Stimulated activated CD4-positive, alpha-beta T cell treated with anti-CD3 and anti-CD28 coated beads, Interleukin-4, amount 100 ng/mL, for 48 hours (primary cell): ENCODE data around the gene SARDH.
"Not testable (repeated sequence)": the region's sequence is repeated elsewhere in the genome, so short reads cannot be mapped to it uniquely, and the experiment has no call there.

Experiments
- DNase-seq, 2 donors: peaks; one replicate each; pipeline ENCODE4 v3.0.0-alpha.2; 2020; ENCODE audit warnings: low read depth in 2 of 2

Gene SARDH

DNA sequence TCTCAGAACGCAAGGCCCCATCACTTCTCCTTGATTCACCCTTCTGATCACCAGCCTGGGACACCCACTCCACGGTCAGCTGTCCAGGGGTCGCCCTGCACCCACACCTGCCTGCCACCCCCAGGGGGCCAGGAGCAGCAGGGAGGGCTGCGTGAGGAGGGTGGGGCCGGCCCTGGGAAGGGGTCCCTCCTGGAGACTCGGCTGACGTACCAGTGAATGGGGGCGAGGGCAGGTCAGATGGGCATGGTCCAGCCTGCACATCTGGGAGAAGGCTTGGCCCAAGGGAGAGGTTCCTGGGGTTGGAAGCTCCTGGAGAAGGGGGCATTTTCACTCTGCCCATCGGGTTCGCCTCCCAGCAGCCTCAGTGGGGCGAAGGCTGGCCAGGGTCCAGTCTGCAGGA lies 21.8 kb upstream of the SARDH start:
- no peak for DNase-seq

DNA sequence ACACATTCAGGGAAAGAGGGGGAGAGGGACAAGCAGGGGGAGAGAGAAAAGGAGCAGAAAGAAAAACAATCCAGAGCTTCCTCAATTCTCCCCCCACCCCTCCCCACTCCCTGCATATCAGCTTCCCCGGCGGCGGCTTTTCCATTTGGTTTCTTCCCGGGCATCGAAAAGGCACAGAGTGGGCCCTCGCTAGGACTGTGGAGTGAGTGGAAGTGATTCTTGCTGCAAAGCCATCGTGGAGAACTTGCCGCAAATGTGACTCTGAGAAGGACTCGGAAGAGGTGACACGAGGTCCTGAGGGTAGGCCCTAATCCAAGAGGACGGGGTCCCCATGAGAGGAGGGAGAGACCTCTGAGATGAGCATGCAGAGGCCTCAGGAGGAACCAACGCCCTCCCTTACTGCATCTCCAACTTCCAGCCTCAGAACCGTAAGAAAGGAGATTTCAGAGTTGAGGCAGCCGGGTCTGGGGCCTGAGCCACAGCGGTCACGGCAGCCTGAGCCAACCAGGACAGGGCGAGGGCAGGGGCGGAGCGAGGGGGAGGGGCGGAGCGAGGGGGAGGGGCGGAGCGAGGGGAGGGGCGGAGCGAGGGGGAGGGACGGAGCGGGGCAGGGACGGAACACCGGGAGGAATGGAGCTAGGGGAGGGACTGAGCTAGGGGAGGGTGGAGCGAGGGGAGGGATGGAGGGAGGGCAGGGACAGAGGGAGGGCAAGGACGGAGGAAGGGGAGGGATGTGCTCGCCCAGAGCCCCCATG lies 21.2 kb upstream of the SARDH start:
- DNase-seq, result no peak

DNA sequence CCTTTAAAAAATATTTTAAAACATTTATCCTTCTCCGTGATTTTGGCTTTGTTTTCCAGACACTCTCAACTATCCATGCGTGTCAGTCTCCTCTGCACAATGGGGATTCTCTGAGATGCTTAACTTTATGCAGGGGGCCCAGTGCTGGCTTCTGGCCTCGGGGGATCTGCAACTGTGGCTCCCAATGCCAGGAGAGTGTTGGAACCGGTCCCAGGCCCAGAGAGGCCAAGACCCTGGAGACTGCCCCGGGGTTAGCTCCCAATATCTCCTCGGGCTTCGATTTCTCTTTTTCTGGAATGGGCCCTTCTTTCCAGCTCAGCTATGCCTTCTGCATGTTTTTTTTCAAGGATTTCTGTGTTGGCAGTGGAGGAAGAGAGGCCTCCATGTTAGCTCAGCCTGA lies 20.1 kb upstream of the SARDH start:
- no peak for DNase-seq

DNA sequence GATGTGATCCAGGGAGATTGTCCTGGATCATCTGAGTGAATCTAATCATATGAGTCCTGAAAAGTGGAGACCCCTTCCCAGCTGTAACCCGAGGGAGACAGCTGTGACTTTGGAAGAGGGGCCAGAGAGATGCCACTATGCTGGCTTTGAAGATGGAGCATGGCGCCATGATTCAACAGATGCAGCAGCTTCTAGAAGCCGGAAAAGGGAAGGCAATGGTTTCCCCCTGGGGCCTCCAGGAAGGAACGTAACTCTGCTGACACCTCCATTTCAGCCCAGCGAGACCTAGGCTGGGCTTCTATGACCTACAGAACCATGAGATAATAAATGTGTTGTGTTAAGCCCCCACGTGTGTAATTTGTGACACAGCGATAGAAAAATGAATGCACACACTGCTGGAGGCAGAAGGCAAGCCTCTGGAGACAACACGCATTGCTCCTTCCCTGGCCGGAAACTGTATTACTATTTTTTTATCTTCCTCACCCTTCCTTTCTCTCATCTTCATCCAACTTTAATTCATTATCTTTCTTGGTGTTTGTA lies 16.6 kb upstream of the SARDH start:
- DNase-seq, result no peak

DNA sequence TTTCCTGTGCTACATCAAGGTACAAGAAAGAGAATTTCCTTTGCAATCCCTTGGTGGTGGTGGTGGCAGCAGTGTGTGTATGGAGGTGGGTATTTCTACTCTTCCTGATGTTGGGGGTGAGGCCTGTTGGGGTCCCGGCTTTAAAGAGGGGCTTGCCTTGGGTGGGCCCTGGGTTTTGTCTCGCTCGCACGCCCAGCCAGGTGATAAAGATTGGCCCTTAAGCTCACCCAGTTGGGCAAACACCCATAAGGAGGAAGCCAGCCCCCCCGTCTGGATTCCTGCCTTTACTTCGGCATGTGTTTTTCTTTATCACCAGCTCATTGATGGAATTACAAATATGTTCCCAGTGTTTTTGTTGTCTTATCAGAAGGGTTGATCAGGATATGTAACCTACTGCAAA lies 16.0 kb upstream of the SARDH start:
- DNase-seq, result no peak

DNA sequence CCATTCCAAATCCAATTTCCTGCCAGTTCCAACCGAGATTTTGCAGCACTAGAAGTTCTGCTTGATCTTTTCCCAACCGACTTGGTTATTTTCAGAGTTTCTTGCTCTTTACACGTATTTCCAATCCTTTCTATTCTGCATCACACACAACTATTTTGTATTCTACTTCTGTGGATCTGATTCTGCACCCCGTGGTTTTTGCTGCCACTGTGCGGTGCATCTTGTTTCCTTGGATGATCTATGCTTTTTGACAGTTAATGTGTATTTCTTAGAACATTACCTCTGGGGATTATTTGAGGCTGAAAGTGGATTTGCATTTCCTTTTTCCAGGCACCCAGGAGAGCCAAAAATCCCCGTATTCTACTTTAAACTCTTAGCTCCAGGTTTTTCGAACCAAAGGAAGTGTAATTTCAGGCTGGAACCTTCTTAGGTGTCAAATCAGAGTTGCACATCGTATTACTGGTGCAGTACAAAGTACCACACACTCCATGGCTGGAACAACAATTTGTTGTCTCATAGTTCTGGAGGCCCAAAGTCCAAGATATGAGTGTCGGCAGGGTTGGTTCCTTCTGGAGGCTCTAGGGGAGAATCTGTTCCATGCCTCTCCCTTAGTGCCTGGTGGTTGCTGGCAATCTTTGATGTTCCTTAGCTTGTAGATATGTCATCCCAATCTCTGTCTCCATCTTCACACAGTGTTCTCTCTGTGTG lies 14.7 kb upstream of the SARDH start:
- no peak for DNase-seq

DNA sequence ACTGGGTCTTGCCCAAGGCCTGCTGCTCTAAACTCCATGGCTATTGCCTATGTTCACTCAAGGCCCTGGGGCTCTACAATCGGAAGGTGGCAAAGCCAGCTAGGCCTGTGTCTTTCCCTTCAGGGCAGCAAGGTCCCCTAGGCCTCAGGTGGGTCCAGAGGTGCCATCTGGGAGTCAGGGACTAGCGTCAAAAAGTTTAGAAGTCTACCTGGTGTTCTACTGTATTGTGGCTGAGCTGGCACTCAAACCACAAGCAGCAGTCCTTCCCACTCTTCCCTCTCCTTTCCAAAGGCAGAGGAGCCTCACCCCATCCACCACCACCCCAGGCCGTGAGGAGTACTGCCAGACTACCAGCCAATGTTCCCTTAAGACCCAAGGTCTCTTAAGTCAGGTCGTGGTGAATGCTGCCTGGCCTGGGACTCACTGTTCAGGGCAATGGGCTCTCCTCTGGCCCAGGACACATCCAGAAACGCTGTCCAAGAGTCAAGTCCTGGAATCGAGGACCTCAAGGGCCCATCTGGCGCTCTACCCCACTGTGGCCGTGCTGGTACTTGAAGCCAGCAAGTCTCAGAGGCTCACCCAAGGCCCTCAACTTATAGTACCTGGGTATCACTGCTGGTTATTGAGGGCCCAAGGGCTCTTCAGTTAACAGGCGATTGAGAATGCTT lies 13.0 kb upstream of the SARDH start:
- DNase-seq, result no peak

DNA sequence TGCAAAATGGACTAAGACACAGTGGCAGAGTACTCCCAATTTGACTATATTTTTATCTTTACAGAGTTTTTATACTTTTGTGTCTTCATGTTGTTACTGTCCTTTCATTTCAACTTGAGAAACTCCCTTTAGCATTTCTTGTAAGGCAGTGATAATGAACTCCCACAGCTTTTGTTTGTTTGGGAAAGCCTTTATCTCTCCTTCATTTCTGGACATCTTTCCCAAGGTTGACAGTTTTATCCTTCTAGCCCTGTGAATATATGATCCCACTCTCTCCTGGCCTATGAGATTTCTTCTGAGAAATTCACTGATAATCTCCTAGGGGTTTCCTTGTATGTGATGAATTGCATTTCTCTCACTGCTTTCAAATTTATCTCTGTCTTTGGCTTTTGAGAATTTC lies 9.2 kb upstream of the SARDH start:
- no peak for DNase-seq

DNA sequence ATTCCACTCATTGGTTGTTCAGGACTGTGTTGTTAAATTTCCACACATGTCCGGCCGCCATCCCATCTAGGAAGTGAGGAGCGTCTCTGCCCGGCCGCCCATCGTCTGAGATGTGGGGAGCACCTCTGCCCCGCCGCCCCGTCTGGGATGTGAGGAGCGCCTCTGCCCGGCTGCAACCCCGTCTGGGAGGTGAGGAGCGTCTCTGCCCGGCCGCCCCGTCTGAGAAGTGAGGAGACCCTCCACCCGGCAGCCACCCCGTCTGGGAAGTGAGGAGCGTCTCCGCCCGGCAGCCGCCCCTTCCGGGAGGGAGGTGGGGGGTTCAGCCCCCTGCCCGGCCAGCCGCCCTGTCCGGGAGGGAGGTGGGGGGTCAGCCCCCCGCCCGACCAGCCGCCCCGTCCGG lies 6.4 kb upstream of the SARDH start:
- not testable (repeated sequence) for DNase-seq

DNA sequence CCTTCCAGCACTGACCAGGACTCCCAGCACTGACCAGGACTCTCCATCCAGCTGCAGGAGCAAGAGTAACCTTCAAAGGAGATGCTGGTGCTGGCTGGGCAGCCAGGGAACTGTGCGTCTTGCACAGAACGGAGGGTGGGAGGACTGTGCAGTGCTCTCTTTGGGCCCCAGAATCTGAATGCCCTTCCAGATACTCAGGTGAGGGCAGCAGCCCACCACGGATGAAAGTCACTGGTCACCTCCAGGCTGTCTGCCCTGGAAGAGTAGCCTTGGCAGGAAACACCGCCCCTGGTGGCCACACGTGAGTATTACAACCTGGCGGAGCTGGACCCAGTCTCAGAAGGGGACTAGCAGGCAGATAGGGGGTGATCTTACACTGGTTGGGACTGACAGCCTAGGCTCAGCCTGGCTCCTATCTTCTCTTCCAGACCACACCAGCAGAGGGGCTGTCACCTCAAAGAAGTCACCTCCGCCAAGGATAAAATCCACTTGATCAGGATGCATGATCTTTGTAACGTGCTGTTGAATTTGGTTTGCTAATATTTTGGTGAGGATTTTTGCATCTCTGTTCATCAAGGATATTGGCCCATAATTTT lies 4.8 kb upstream of the SARDH start:
- DNase-seq, result peak; percentile 65 to 73

DNA sequence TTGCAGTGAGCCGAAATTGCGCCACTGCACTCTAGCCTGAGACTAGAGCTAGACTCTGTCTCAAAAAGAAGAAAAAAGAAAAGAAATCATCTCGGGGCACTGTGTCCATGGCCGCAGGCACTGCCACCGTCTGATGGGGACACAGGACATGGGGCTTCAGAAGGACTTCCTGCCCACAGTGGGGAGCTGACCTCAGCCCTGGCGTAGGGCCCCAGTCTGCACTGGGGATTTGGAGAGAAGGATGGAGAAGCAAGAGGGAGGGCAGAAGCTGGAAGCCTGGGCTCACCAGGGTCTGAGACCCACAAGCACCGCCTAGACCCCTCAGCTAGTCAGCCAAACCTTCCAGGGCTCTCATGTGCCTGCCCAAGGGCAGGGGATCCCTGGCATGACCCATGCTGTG lies 4.1 kb upstream of the SARDH start:
- DNase-seq, result no peak

DNA sequence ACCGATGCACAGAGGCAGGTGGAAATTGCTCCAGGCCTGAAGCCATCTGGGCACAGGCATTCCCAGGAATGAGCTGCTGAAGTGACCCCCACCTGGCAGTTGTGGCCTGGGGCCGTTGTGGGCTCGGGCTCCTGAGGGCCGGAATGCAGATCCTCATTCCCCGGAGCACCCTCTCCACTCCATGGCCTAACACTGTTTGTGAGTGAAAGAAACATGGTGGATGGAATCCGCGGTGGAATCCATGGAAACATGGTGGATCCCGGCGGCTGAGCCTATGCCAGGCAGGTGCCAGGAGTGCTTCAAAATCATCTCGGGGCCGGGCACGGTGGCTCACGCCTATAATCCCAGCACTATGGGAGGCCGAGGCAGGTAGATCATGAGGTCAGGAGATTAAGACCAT lies 3.6 kb upstream of the SARDH start:
- no peak for DNase-seq

DNA sequence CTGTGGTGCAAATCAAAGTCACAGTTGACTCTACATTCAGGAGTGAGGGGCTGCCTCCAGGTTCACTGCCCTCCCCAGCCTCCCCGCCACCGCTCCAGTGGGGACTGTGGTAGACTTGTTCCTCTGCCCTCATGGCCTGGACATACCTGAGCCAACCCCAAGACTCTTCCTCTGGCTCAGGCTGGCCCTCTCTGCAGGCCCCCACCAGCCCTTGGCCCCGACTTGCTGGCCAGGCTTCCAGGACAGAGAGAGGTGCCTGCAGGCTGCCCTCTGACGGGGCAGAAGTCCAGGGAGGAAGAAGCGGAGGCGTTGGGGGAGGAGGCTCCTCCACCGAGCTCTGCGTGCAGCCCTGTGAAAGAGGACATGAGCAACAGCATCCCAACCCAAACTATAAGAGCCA lies 2.8 kb upstream of the SARDH start:
- no peak for DNase-seq

DNA sequence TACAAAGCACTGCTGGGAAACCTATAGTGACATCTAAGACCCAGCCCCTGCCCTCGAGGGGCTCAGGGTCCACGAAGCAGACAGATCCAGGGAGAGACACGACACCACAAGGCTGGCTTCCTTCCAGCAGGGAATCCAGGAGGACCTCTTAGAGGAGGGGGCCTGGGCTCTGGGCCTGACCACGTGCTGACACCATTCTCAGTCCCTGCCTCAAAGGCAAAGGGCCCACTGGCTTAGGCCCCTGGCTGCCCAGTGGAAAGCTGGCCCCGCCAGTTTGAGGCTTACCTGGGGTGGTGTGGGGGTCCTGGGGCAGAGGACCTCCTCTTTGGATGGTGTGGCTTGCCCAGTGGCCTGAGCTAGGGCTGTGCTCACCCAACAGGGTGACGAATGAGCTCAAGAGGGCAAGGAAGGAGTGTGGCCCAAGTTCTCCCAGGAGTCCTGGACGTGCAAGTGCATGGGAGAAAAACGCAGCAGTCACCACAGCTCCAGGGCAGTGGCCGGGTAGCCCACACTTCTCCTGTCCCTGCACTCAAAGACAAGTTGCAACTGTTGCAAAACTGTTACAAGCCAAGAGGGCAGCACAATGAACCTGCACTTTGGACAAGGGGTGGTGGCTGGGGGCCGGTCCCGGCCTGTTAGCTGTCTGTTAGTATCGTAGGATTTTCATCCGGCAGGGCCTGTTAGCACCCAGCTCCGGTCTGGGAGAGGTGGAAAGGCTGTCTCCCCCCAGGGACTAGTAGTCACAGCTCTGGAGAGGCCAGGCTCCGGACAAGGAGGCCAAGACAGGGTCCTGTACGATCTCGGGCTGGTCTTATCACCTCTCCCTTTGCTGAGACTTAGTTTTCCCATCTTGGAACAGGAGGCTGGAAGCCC lies 1.5 kb upstream of the SARDH start:
- no peak for DNase-seq

DNA sequence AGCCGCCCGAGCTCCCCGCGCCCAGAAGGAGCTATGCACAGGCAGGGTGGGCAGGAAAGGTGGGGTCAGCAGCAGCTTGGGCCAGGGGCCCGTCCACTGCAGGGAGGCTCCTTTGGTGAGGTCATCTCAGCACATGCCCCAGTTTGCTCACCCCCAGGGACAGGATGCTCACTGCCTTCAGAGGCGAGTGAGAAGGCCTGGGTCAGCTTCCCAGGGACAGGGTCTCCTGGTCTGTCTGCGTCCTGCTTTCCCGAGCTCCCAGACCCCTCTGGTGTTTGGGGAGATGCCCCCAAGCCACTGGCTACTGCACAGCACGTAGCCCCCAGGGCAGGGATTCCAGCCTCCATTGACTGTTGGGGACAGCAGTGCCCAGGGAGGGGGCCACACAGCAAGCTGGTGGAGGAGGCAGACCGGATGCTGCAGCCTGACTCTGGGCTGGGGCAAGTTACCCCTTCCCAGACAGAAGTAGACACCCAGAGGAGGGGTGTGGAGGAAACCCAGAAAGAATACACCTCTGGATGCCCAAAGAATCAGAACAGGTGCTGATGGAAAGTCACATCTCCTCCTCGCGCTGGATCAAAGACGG lies 581 bp upstream of the SARDH start:
- no peak for DNase-seq

DNA sequence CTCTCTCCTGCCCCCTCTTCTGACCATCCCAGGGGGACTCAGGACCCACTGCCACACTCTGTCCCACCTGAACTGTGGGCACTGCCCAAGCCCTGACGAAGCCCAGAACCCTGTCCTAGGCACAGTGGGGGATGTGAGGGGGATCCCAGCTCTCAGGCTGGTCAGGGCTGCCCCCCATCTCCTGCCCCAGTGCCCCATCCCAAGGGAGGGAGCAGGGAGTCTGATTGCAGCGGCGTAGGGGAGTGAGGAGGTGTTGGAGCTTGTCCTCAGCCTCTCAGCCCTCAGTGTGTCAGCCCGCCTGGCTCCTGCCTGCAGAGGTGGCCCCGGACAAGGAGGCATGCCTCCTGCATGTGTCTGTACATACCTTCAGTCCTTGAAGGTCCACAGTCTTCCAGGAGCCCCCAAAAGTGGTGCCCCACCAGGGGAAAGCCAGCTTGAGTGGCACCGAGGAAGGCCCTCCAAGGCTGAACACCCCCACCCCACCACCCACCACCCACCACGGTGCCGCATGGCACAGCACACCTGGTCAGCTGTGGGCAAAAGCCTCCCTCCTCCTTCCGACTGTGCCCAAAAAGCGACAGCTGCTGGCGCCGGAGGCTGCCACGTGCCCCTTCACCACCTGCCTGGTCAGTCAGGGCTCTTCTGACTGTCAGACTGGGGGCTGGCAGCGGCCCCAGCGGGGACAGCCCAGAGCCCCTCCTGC lies 930 bp downstream of the SARDH start:
- no peak for DNase-seq

DNA sequence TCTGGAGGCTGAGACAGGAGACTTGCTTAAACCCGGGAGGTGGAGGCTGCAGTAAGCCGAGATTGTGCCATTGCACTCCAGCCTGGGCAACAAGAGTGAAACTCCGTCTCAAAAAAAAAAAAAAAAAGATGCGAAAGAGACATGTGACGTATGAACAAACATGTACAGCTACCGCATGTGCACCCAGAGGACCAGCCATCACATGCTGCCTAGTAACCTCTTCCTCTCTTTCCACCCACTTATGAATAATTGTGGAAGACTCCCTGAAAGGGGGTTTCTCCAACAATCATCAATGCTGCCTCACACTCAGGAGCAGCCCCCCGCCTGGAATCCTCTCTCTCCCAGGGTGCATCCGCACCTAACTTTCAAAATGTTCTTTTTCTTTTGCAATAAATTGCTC lies 2.2 kb downstream of the SARDH start:
- DNase-seq, result no peak

DNA sequence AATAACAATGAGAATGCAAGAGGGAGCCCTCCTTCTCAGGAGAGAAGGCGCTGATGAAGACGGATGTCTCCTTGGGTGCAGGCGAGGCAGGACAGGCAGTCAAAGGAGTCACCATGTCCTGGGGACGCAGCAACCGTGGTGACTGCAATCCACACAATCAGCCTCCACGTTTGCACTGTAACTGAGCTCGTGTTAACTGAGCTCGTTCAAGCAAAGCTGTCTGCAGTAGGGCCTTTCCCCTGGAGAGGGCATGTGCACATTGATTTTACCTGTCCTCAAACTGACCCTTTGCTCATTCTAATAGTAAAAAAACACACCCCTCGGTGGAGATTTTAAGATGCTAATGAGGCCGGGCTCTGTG lies 2.8 kb downstream of the SARDH start:
- no peak for DNase-seq

DNA sequence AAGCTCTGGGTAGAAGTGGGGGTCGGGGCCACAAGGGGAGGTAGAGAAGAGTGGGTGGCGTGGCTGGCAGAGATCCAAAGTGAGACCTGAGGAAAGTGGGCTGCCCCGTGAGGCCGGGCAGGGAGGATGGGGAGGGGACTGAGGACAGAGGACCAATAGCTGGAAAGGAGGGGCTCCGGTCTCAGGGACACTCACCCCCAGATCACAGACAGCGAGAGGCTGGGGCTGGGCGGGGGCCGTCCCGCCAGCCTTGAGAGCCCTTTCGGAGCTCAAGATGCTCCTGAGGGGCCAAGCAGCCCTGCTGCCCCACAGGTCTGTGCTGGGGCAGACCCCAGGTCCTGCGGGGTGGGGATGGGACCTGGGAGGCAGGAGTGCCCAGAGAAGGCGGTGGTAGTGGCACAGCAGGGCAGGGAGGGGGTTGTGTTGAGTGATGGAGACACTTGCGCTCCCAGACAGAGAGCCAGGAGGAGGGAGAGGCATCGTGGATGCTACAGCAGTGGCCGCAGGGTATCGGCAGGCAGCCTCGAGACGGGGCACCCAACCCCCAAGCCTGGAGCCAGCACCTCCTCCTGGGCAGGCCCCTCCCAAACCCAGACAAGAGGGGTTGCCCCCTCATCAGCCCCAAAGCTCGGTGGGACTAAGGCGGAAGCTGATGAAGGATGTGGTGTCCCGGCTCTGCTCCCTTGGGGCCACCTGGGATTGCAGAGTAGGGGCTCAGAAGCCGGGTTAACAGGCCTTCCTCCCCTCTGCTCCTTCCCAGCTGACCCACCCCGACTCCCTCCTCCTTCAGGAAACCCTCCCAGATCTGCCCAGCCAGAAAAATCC lies 3.4 kb downstream of the SARDH start:
- DNase-seq, result no peak
